ENCODE measurements around the gene RMRP. TPM values are rescaled to one million over a fixed set of nuclear protein-coding genes. Genes with fewer than 3 reads are reported as not detected.
A peak's percentile ranks its signal among the peaks of the same experiment; 100 is the strongest.

Gene RMRP
- total RNA-seq, 3 donors from 2014 or later, result 12,907 to 15,791 (median 13,372) TPM

GRCh38 chr9:35664531-35665470 is 7.0 kb upstream of the RMRP start, which contains the start of gene ARHGEF39:
Gene ARHGEF39, minus strand, starts transcription at chr9:35665195. Its CDS starts 26 bp downstream, at chr9:35665169.
- Mint-ChIP-seq H3K9me3 (no peaks in the 10 kb centered on the region), H3K27me3 (ENCODE audit: low read depth) (no peaks in the 10 kb centered on the region), H3K4me3 (peak within 1 kb of the TSS; percentile 79), H3K36me3 (ENCODE audit: insufficient read depth) (peaks cover 8% of the 10 kb centered on the region), H3K4me1 (ENCODE audit: low read depth) (peaks cover 53% of the 10 kb centered on the region)
- ATAC-seq (peak; percentile 85 to 92), DNase-seq (peak; percentile 20)

GRCh38 chr9:35662437-35662836 is 4.6 kb upstream of the RMRP start:
- H3K4me3 Mint-ChIP-seq, result no peak overlapping the region
- H3K9me3 Mint-ChIP-seq, result peaks cover 3% of the 10 kb centered on the region
- H3K4me1 Mint-ChIP-seq (ENCODE audit: low read depth), result peaks cover 69% of the 10 kb centered on the region
- no peak for DNase-seq
- ATAC-seq, result no peak
- peaks cover 10% of the 10 kb centered on the region for H3K36me3 Mint-ChIP-seq (ENCODE audit: insufficient read depth)
- H3K27me3 Mint-ChIP-seq (ENCODE audit: low read depth), result peaks cover 3% of the 10 kb centered on the region

- Mint-ChIP-seq H3K4me3 (peak overlapping the region; percentile 15), H3K9me3 (peaks cover 3% of the 10 kb centered on the region), H3K27me3 (ENCODE audit: low read depth) (peaks cover 3% of the 10 kb centered on the region), H3K4me1 (ENCODE audit: low read depth) (peaks cover 75% of the 10 kb centered on the region), H3K36me3 (ENCODE audit: insufficient read depth) (peaks cover 10% of the 10 kb centered on the region)
- ATAC-seq (no peak), DNase-seq (no peak)
Measured at GRCh38 chr9:35661756-35662350, 4.0 kb upstream of the RMRP start.

- peak overlapping the region; percentile 11 for H3K4me3 Mint-ChIP-seq
- DNase-seq, result no peak
Measured at GRCh38 chr9:35660966-35661415, 3.2 kb upstream of the RMRP start.

GRCh38 chr9:35659340-35659739 is 1.5 kb upstream of the RMRP start:
- H3K27me3 Mint-ChIP-seq (ENCODE audit: low read depth), result peaks cover 3% of the 10 kb centered on the region
- DNase-seq (no peak), ATAC-seq (no peak)
- peaks cover 10% of the 10 kb centered on the region for H3K36me3 Mint-ChIP-seq (ENCODE audit: insufficient read depth)
- peaks cover 3% of the 10 kb centered on the region for H3K9me3 Mint-ChIP-seq
- peaks cover 71% of the 10 kb centered on the region for H3K4me1 Mint-ChIP-seq (ENCODE audit: low read depth)
- H3K4me3 Mint-ChIP-seq, result peak overlapping the region; percentile 87

More at GRCh38 chr9:35660966-35661415, 3.2 kb upstream of the RMRP start:
- Mint-ChIP-seq H3K9me3 (peaks cover 3% of the 10 kb centered on the region), H3K27me3 (ENCODE audit: low read depth) (peaks cover 3% of the 10 kb centered on the region), H3K4me1 (ENCODE audit: low read depth) (peaks cover 78% of the 10 kb centered on the region), H3K36me3 (ENCODE audit: insufficient read depth) (peaks cover 10% of the 10 kb centered on the region)
- no peak for ATAC-seq

- no peak for DNase-seq
- H3K36me3 Mint-ChIP-seq (ENCODE audit: insufficient read depth), result peaks cover 10% of the 10 kb centered on the region
- no peak for ATAC-seq
- peak overlapping the region; percentile 87 for H3K4me3 Mint-ChIP-seq
- peaks cover 3% of the 10 kb centered on the region for H3K9me3 Mint-ChIP-seq
- H3K27me3 Mint-ChIP-seq (ENCODE audit: low read depth), result peaks cover 3% of the 10 kb centered on the region
- peaks cover 70% of the 10 kb centered on the region for H3K4me1 Mint-ChIP-seq (ENCODE audit: low read depth)
Measured at GRCh38 chr9:35658968-35659220, 1.1 kb upstream of the RMRP start.

GRCh38 chr9:35658137-35658967 is 533 bp upstream of the RMRP start, which contains the start of gene CCDC107:
Gene CCDC107, plus strand, starts transcription at chr9:35658292. Its CDS starts 88 bp downstream, at chr9:35658380.
- Mint-ChIP-seq H3K36me3 (ENCODE audit: insufficient read depth) (peaks cover 10% of the 10 kb centered on the region), H3K27me3 (ENCODE audit: low read depth) (peaks cover 3% of the 10 kb centered on the region), H3K9me3 (peaks cover 3% of the 10 kb centered on the region), H3K4me3 (peak within 1 kb of the TSS; percentile 87), H3K4me1 (ENCODE audit: low read depth) (peaks cover 68% of the 10 kb centered on the region)
- ATAC-seq, result peak; percentile 61 to 65
- DNase-seq, result peak; percentile 77

GRCh38 chr9:35656831-35657545 is 831 bp downstream of the RMRP start:
- DNase-seq (no peak), ATAC-seq (peak in 1 of 2 donors; percentile 4)
- H3K9me3 Mint-ChIP-seq, result peaks cover 3% of the 10 kb centered on the region
- peaks cover 3% of the 10 kb centered on the region for H3K27me3 Mint-ChIP-seq (ENCODE audit: low read depth)
- H3K4me1 Mint-ChIP-seq (ENCODE audit: low read depth), result peaks cover 57% of the 10 kb centered on the region
- peak overlapping the region; percentile 87 for H3K4me3 Mint-ChIP-seq
- peaks cover 10% of the 10 kb centered on the region for H3K36me3 Mint-ChIP-seq (ENCODE audit: insufficient read depth)

- H3K4me3 Mint-ChIP-seq, result peak overlapping the region; percentile 87
- ATAC-seq, result no peak
Measured at GRCh38 chr9:35656348-35656747, 1.5 kb downstream of the RMRP start.

GRCh38 chr9:35653611-35654010 is 4.2 kb downstream of the RMRP start:
- DNase-seq (no peak), ATAC-seq (no peak)
- peaks cover 3% of the 10 kb centered on the region for H3K9me3 Mint-ChIP-seq
- no peak overlapping the region for H3K4me3 Mint-ChIP-seq
- peaks cover 2% of the 10 kb centered on the region for H3K36me3 Mint-ChIP-seq (ENCODE audit: insufficient read depth)
- H3K27me3 Mint-ChIP-seq (ENCODE audit: low read depth), result peaks cover 3% of the 10 kb centered on the region
- H3K4me1 Mint-ChIP-seq (ENCODE audit: low read depth), result peaks cover 53% of the 10 kb centered on the region

More at GRCh38 chr9:35656348-35656747, 1.5 kb downstream of the RMRP start:
- Mint-ChIP-seq H3K4me1 (ENCODE audit: low read depth) (peaks cover 59% of the 10 kb centered on the region), H3K27me3 (ENCODE audit: low read depth) (peaks cover 3% of the 10 kb centered on the region), H3K9me3 (peaks cover 3% of the 10 kb centered on the region), H3K36me3 (ENCODE audit: insufficient read depth) (peaks cover 8% of the 10 kb centered on the region)
- no peak for DNase-seq

GRCh38 chr9:35652829-35653209 is 5.0 kb downstream of the RMRP start:
- Mint-ChIP-seq H3K36me3 (ENCODE audit: insufficient read depth) (peaks cover under 1% of the 10 kb centered on the region), H3K4me3 (no peak overlapping the region), H3K4me1 (ENCODE audit: low read depth) (peaks cover 59% of the 10 kb centered on the region), H3K27me3 (ENCODE audit: low read depth) (peaks cover 1% of the 10 kb centered on the region), H3K9me3 (peaks cover under 1% of the 10 kb centered on the region)
- no peak for DNase-seq
- ATAC-seq, result no peak

- H3K27me3 Mint-ChIP-seq (ENCODE audit: low read depth), result no peaks in the 10 kb centered on the region
- DNase-seq, result no peak
- H3K9me3 Mint-ChIP-seq, result no peaks in the 10 kb centered on the region
- H3K36me3 Mint-ChIP-seq (ENCODE audit: insufficient read depth), result no peaks in the 10 kb centered on the region
- peaks cover 59% of the 10 kb centered on the region for H3K4me1 Mint-ChIP-seq (ENCODE audit: low read depth)
- no peak overlapping the region for H3K4me3 Mint-ChIP-seq
- ATAC-seq, result no peak
Measured at GRCh38 chr9:35651956-35652828, 5.6 kb downstream of the RMRP start.
